Spleen (tissue), 11 donors: ENCODE measurements around the gene EPHB2. TPM values are rescaled to one million over a fixed set of nuclear protein-coding genes. Genes with fewer than 3 reads are reported as not detected.

Experiments used
- DNase-seq: peaks from one replicate; pipeline ENCODE4 v3.0.0-alpha.2; 2020
- H3K27ac ChIP-seq, 8 donors: fragments of 200-600 bp; sonication (generic) in 7 of 8; 1 replicate in 4 of 8; 2 replicates in 4 of 8; pipeline versions ENCODE4 v1.5.0 to v1.8.0; 2016 to 2021; ENCODE audit warnings: inconsistent platforms in 4 of 8, mild to moderate bottlenecking in 4 of 8, moderate library complexity in 1 of 8
- H3K27me3 ChIP-seq, 7 donors: fragments of 200-600 bp; sonication (generic) in 6 of 7; replicated peaks in 1 of 7; 1 replicate in 4 of 7; 2 replicates in 3 of 7; pipeline versions ENCODE4 v1.5.0 to v1.8.0; 2016 to 2021; ENCODE audit warnings: inconsistent platforms in 3 of 7, mild to moderate bottlenecking in 1 of 7
- H3K36me3 ChIP-seq, 6 donors: fragments of 200-600 bp; sonication (generic) in 5 of 6; 1 replicate in 4 of 6; 2 replicates in 2 of 6; pipeline versions ENCODE4 v1.5.0 to v1.8.0; 2016 to 2021; ENCODE audit warnings: inconsistent platforms in 2 of 6
- H3K4me1 ChIP-seq, 6 donors: fragments of 200-600 bp; sonication (generic) in 5 of 6; 1 replicate in 3 of 6; 2 replicates in 3 of 6; pipeline versions ENCODE4 v1.5.0 to v1.8.0; 2016 to 2021; ENCODE audit warnings: inconsistent platforms in 3 of 6
- H3K4me3 ChIP-seq, 8 donors: fragments of 200-600 bp; sonication (generic) in 7 of 8; 1 replicate in 4 of 8; 2 replicates in 4 of 8; pipeline versions ENCODE4 v1.5.0 to v1.8.0; 2016 to 2021; ENCODE audit warnings: inconsistent platforms in 4 of 8, mild to moderate bottlenecking in 4 of 8, moderate library complexity in 2 of 8
- H3K9me3 ChIP-seq, 8 donors: fragments of 200-600 bp; sonication (generic) in 7 of 8; 1 replicate in 4 of 8; 2 replicates in 4 of 8; pipeline versions ENCODE4 v1.5.0 to v1.8.0; 2016 to 2021; ENCODE audit warnings: inconsistent platforms in 4 of 8
- POLR2A ChIP-seq, 3 donors: fragments of 450-650 bp; IDR thresholded peaks; one replicate each; pipeline ENCODE4 v1.5.1; 2017; ENCODE audit warnings: antibody characterized with exemption in 3 of 3, mild to moderate bottlenecking in 1 of 3
- POLR2AphosphoS5 ChIP-seq, 3 donors: sonication (generic); formaldehyde crosslinking; IDR thresholded peaks; one replicate each; pipeline ENCODE4 v1.5.1; 2017; ENCODE audit warnings: antibody characterized with exemption in 3 of 3
- WGBS, 5 donors: extraction: QIAGEN DNeasy Blood & Tissue Kit in 3 of 5; methylation state at CpG; one replicate each; pipeline versions ENCODE4 v1.1.5 to v1.1.7; 2013 to 2018; 5-methylcytosine and 5-hydroxymethylcytosine counted together
- intact Hi-C: fragments of 100-400 bp; cut with DNase I; formaldehyde crosslinking; loops from one replicate; pipeline ENCODE4 v1.15.0; 2023; ENCODE audit warnings: low total_unique reads
- polyA plus RNA-seq, 3 donors: library from polyadenylated mRNA; stranded (reverse); fragments of 200-250 nt; gene quantifications; one replicate each; pipeline ENCODE4 v1.2.1, GENCODE V29; 2013
- total RNA-seq, 7 donors: library from RNA; depleted of rRNA in 3 of 7; stranded (reverse); fragments of >200 nt in 3 of 7; fragmentation: NEBNext Ultra II Directional in 4 of 7; extraction: Animal tissue kit (Norgen Biotek cat#: 25700) in 4 of 7; gene quantifications; one replicate each; pipeline versions ENCODE4 v1.1.0 to v1.2.1, GENCODE V29; 2016 to 2021
- TF ChIP-seq, protein P1 (sequence below), 11 experiments: fragments of 200-600 bp in 7 of 11; fragments of 450-650 bp in 4 of 11; sonication (generic) in 4 of 11; IDR thresholded peaks in 8 of 11; conservative IDR thresholded peaks in 3 of 11; 1 replicate in 7 of 11; 2 replicates in 4 of 11; pipeline versions ENCODE4 v1.4.0 to v1.8.0; 2016 to 2021; ENCODE audit warnings: antibody characterized with exemption in 11 of 11, inconsistent platforms in 4 of 11, mild to moderate bottlenecking in 1 of 11
- donor health status: healthy with polysubstance abuse.
- donor health status: DM: no; HTN: no; CAD: no; lungs with moderate emphysema.
- donor health status: DM: no; HTN: no; CAD: no.
- donor health status: Bipolar disorder and iron deficiency.
- donor health status: healthy.
- donor health status: DM: no; HTN: no; CAD: no.
- donor health status: DM: yes; HTN: yes; CAD: no.

EPHB2 gene
- total and polyA plus RNA-seq, 10 donors: 0.67 to 9.3 (median 6.3) TPM

DNA sequence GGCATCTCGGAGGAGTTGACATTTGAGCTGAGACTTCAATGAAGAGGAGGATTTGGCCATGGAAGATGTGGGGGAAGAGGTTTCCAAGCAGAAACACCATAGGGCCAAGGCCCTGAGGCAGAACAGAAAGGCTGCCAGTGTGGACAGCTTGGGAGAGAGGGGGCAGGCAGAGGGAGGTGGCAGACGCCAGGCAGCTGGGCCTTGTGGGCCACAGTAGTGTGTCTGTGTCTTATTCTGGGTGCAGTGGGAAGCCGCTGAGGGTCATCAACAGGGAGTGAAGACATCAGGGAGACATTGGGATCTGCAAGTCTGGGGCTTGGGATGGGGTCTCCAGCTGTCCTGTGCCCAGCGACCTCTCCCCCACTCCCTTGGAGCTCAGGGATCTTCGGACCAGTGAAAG, 165.2 kb downstream of the EPHB2 start:
- no peak overlapping the region for H3K27ac ChIP-seq
- H3K4me1 ChIP-seq: no peaks in the 10 kb centered on the region
- TF ChIP-seq, protein P1, sequence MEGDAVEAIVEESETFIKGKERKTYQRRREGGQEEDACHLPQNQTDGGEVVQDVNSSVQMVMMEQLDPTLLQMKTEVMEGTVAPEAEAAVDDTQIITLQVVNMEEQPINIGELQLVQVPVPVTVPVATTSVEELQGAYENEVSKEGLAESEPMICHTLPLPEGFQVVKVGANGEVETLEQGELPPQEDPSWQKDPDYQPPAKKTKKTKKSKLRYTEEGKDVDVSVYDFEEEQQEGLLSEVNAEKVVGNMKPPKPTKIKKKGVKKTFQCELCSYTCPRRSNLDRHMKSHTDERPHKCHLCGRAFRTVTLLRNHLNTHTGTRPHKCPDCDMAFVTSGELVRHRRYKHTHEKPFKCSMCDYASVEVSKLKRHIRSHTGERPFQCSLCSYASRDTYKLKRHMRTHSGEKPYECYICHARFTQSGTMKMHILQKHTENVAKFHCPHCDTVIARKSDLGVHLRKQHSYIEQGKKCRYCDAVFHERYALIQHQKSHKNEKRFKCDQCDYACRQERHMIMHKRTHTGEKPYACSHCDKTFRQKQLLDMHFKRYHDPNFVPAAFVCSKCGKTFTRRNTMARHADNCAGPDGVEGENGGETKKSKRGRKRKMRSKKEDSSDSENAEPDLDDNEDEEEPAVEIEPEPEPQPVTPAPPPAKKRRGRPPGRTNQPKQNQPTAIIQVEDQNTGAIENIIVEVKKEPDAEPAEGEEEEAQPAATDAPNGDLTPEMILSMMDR (IDR thresholded peaks at IDR 0.05 in 8 of 11, conservative IDR thresholded peaks at IDR 0.05 in 3 of 11): no peak
- TF ChIP-seq POLR2A (IDR thresholded peaks at IDR 0.05) (no peak), POLR2AphosphoS5 (IDR thresholded peaks at IDR 0.05) (no peak)
- intact Hi-C loops: no loop called here
- no peak overlapping the region for H3K4me3 ChIP-seq
- WGBS, 5 donors: 77 to 91% (median 86%) methylated on average over 3 to 5 of the region's 5 CpGs
- H3K9me3 ChIP-seq: no peaks in the 10 kb centered on the region
- H3K36me3 ChIP-seq: no peaks in the 10 kb centered on the region
- no peak for DNase-seq
- peaks cover 0 to 4% (median 0%) of the 10 kb centered on the region in 7 donors for H3K27me3 ChIP-seq

DNA sequence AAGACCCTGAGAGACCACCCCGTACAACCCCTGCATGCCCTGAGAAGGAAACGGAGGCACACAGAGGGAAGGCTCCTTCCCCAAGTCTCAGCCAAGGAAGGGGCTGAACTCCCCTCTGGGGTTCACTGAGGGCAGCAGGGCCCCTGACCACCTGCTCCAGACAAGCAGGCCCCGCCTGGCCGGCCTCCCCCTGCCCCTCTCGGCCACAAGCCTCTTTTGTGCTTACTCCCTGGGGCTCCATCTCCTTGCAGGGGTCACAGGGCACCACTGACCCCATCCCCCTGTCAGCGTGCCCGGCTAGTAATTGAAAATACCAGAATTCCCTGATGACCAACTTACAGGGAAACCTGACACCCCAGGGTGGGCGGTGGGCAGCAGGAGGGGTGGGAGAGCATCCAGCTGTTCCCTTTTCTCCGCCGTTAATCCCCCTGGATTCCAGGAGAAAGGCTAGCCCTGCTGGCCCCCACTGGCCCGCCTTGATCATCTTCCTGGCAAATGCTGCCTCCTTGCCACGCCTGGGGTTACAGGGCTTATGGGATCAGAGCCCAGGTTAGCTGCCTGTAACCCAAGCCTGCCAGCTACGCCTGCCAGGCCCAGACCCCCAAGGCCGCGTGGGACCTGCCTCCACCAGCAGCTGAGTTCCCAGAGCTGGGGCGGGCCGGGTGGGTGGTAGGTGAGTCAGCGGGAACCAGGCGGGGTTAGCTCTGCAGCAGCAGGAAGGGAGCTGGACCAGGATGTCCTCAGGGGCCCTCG, 165.9 kb downstream of the EPHB2 start:
- no peak overlapping the region for H3K4me3 ChIP-seq
- no peaks in the 10 kb centered on the region for H3K36me3 ChIP-seq
- DNase-seq: no peak
- 76 to 88% (median 81%) methylated on average over 8 to 20 of the region's 20 CpGs for WGBS, 5 donors
- no peaks in the 10 kb centered on the region for H3K9me3 ChIP-seq
- no peak overlapping the region for H3K27ac ChIP-seq
- H3K27me3 ChIP-seq: peaks cover 0 to 4% (median 0%) of the 10 kb centered on the region in 7 donors
- intact Hi-C loops: no loop called here
- no peaks in the 10 kb centered on the region for H3K4me1 ChIP-seq
- TF ChIP-seq POLR2A (IDR thresholded peaks at IDR 0.05) (no peak), POLR2AphosphoS5 (IDR thresholded peaks at IDR 0.05) (no peak)
- TF ChIP-seq, protein P1 (IDR thresholded peaks at IDR 0.05 in 8 of 11, conservative IDR thresholded peaks at IDR 0.05 in 3 of 11): no peak

DNA sequence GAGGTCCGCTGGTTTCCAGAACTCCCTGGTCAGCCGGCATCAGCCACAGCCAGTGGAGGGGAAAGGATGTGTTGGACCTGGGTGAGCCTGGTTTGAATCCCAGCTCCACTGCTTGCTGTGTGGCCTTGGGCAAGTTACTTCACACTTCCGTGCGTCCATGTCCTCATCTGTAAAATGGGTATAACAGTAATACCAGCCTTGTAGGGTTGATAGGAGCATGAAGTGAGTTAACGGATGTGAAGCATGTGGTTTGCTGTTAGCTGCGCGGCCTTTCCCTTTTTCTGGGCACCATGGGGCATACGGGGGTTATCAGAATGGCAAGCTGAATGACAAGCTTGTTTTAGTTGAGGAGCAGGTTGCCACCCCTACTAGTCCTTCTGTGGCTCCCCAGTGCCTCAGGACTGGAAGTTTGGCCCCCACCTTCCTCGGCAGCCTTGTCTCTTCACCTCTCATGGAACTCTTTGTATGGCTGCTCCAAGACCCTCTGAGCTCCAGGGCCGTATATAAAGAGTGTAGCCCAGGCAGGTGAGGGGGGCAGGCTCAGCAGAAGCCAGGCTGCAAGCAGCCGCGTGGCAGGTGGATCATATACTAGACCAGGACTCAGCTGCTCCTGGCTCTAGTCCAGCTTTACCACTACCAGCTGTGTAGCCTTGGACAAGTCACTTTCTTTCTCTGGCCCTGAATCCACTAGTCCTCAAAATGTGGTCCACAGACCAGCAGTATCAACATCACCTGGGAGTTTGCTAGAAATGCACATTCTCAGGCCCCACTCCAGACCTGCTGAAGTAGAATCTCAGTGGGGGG, 166.7 kb downstream of the EPHB2 start:
- no peaks in the 10 kb centered on the region for H3K36me3 ChIP-seq
- 83 to 92% (median 85%) methylated on average over 4 to 12 of the region's 12 CpGs for WGBS, 5 donors
- H3K27ac ChIP-seq: no peak overlapping the region
- peaks cover 0 to 4% (median 0%) of the 10 kb centered on the region in 7 donors for H3K27me3 ChIP-seq
- intact Hi-C loops: no loop called here
- H3K4me1 ChIP-seq: no peaks in the 10 kb centered on the region
- no peak for DNase-seq
- H3K9me3 ChIP-seq: no peaks in the 10 kb centered on the region
- no peak overlapping the region for H3K4me3 ChIP-seq
- TF ChIP-seq POLR2A (IDR thresholded peaks at IDR 0.05): no peak
- TF ChIP-seq, protein P1 (IDR thresholded peaks at IDR 0.05 in 8 of 11, conservative IDR thresholded peaks at IDR 0.05 in 3 of 11): no peak
- TF ChIP-seq POLR2AphosphoS5 (IDR thresholded peaks at IDR 0.05): no peak

DNA sequence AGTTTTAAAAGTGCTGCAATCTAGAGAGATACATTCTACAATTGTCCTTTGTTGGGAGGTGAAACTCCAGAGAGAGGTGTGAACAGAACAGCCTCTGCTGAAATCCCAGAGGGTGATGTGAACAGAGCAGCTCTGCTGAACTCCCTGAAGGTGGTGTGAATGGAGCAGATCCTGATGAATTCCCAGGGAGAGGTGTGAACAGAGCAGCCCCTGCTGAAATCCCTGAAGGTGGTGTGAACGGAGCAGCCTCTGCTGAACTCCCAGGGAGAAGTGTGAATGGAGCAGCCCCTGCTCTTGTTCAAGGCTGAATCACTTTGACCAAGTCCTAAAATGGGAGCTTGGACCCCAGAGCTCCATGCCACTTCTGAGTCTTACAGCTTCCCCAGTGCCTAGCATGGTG, 167.3 kb downstream of the EPHB2 start:
- H3K27me3 ChIP-seq: peaks cover 0 to 4% (median 0%) of the 10 kb centered on the region in 7 donors
- TF ChIP-seq POLR2AphosphoS5 (IDR thresholded peaks at IDR 0.05): no peak
- TF ChIP-seq, protein P1 (IDR thresholded peaks at IDR 0.05 in 8 of 11, conservative IDR thresholded peaks at IDR 0.05 in 3 of 11): no peak
- no peak for TF ChIP-seq POLR2A (IDR thresholded peaks at IDR 0.05)
- WGBS, 5 donors: 76 to 100% (median 87%) methylated on average over 1 of the region's 1 CpG
- no peak overlapping the region for H3K27ac ChIP-seq
- H3K9me3 ChIP-seq: no peaks in the 10 kb centered on the region
- no peak for DNase-seq
- intact Hi-C loops: no loop called here
- H3K36me3 ChIP-seq: no peaks in the 10 kb centered on the region
- no peak overlapping the region for H3K4me3 ChIP-seq
- H3K4me1 ChIP-seq: no peaks in the 10 kb centered on the region
